ENCODE data around the gene NDUFA6. TPM values are rescaled to one million over a fixed set of nuclear protein-coding genes. Genes with fewer than 3 reads are reported as not detected.

Gene NDUFA6
- polyA plus RNA-seq, 4 donors: 97.2 to 122 (median 115) TPM

DNA sequence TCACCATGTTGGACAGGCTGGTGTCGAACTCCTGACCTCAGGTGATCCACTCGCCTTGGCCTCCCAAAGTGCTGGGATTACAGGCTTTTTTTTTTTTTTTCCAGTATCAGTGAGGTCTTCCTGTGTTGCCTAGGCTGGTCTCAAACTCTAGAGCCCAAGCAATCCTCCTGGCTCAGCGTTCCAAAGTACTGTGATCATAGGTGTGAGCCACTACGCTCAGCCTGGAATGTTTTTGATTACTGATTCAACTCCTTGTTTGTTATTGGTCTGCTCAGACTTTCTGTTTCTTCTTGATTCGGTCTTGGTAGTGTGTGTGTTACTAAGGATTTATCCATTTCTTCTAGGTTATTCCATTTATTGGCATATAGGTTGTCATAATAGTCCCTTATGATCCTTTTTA is 51.3 kb downstream of the NDUFA6 start:
- DNase-seq (ENCODE audit: low read depth in 4 of 4, low spot score in 2 of 4): no peak

Other genes starting within 250 kb of the NDUFA6 start
- 1 to 10 TPM in 2 of 4 donors, under 1 TPM in 2; 0.28 to 1.9 (median 0.93) TPM for gene SHISA8, start 175.7 kb downstream of the NDUFA6 start, polyA plus RNA-seq (ENCODE audit: insufficient read length in 4 of 4)
- gene TNFRSF13C, start 164.0 kb downstream of the NDUFA6 start, polyA plus RNA-seq (ENCODE audit: insufficient read length in 4 of 4): 1 to 10 TPM in 3 of 4 donors, under 1 TPM in 1; 0.82 to 3.9 (median 2.6) TPM
- 10 to 100 TPM; 11.0 to 21.0 (median 16.9) TPM for gene CENPM, start 143.6 kb downstream of the NDUFA6 start, polyA plus RNA-seq (ENCODE audit: insufficient read length in 4 of 4)
- 1 to 10 TPM; 6.1 to 7.8 (median 7.1) TPM for gene SEPTIN3, start 121.3 kb downstream of the NDUFA6 start, polyA plus RNA-seq (ENCODE audit: insufficient read length in 4 of 4)
- 1 to 10 TPM; 3.2 to 8.0 (median 5.3) TPM for gene WBP2NL, start 92.0 kb downstream of the NDUFA6 start, polyA plus RNA-seq (ENCODE audit: insufficient read length in 4 of 4)
- gene NAGA, start 20.0 kb downstream of the NDUFA6 start, polyA plus RNA-seq (ENCODE audit: insufficient read length in 4 of 4): 10 to 100 TPM; 24.9 to 32.5 (median 27.8) TPM
- gene PHETA2, start 16.5 kb downstream of the NDUFA6 start, polyA plus RNA-seq (ENCODE audit: insufficient read length in 4 of 4): 10 to 100 TPM in 3 of 4 donors, 1 to 10 TPM in 1; 9.4 to 14.7 (median 11.4) TPM
- gene SMDT1, start 11.1 kb downstream of the NDUFA6 start, polyA plus RNA-seq (ENCODE audit: insufficient read length in 4 of 4): 100 to 1,000 TPM in 3 of 4 donors, 10 to 100 TPM in 1; 85.4 to 115 (median 110) TPM
- gene CYP2D6, start 40.0 kb upstream of the NDUFA6 start, polyA plus RNA-seq (ENCODE audit: insufficient read length in 4 of 4): 10 to 100 TPM in 1 of 4 donors, 1 to 10 TPM in 3; 1.8 to 14.8 (median 4.6) TPM
- gene TCF20, start 179.9 kb upstream of the NDUFA6 start, polyA plus RNA-seq (ENCODE audit: insufficient read length in 4 of 4): 10 to 100 TPM; 26.2 to 32.6 (median 28.1) TPM

Data from left renal cortex interstitium (tissue), 4 donors.